HG03045 (cell line): ENCODE data around the gene MAGEA9B.
"Not testable (repeated sequence)": the region's sequence is repeated elsewhere in the genome, so short reads cannot be mapped to it uniquely, and the experiment has no call there.

Experiments
- ATAC-seq: cut with Tn5 transposase; IDR thresholded peaks from one replicate; pipeline ENCODE4 v1.9.1; 2021; ENCODE audit warnings: mild to moderate bottlenecking, moderate library complexity; ENCODE audit not compliant: unreplicated experiment

MAGEA9B gene

GRCh38 chrX:149539283-149540130 lies 47.8 kb downstream of the MAGEA9B start:
- peak; percentile 36 for ATAC-seq

- not testable (repeated sequence) for ATAC-seq
Measured at GRCh38 chrX:149537474-149537873, 49.8 kb downstream of the MAGEA9B start.

GRCh38 chrX:149534926-149535602 lies 52.2 kb downstream of the MAGEA9B start:
- ATAC-seq = not testable (repeated sequence)

- not testable (repeated sequence) for ATAC-seq
Measured at GRCh38 chrX:149533999-149534398, 53.3 kb downstream of the MAGEA9B start.

- ATAC-seq = not testable (repeated sequence)
Measured at GRCh38 chrX:149532868-149533267, 54.4 kb downstream of the MAGEA9B start.
